H1 (cell line): Measurements from ENCODE around the gene EXOSC10. TPM values are rescaled to one million over a fixed set of nuclear protein-coding genes. Genes with fewer than 3 reads are reported as not detected.

Experiments used
- ASH2L ChIP-seq: fragments of 200-600, 300-600 bp; sonication (generic); IDR thresholded peaks from one replicate; pipeline ENCODE4 v1.7.1; 2017; ENCODE audit warnings: low read length
- ATF2 ChIP-seq: IDR thresholded peaks from 2 replicates; pipeline ENCODE4 v1.6.1; 2012; ENCODE audit warnings: low read length, inconsistent platforms
- CBX5 ChIP-seq: fragments of 300-800, 300-1000 bp; sonication (generic); IDR thresholded peaks from 2 replicates; pipeline ENCODE4 v1.7.1; 2016; ENCODE audit warnings: antibody characterized with exemption, low read length, low read depth
- CHD7 ChIP-seq: fragments of 300-600 bp; sonication (generic); IDR thresholded peaks from 2 replicates; pipeline ENCODE4 v1.7.1; 2012; ENCODE audit warnings: low read length, moderate library complexity, mild to moderate bottlenecking, inconsistent platforms; ENCODE audit not compliant: insufficient replicate concordance
- CREB1 ChIP-seq: IDR thresholded peaks from 2 replicates; pipeline ENCODE4 v1.6.1; 2012; ENCODE audit warnings: inconsistent platforms
- FOSL1 ChIP-seq: IDR thresholded peaks from 2 replicates; pipeline ENCODE4 v1.6.1; 2011; ENCODE audit warnings: mild to moderate bottlenecking, low read depth, low read length, moderate library complexity; ENCODE audit not compliant: insufficient read depth
- PHF8 ChIP-seq: fragments of 200-600 bp; sonication (generic); conservative IDR thresholded peaks from 2 replicates; pipeline ENCODE4 v1.7.1; 2012; ENCODE audit warnings: low read depth, mild to moderate bottlenecking, inconsistent platforms, low read length, moderate library complexity
- SIX5 ChIP-seq: IDR thresholded peaks from 2 replicates; pipeline ENCODE4 v1.6.1; 2011; ENCODE audit warnings: mild to moderate bottlenecking, low read depth, low read length
- YY1 ChIP-seq: IDR thresholded peaks from 2 replicates; pipeline ENCODE4 v1.6.1; 2011; ENCODE audit warnings: low read depth, mild to moderate bottlenecking, low read length
- ZNF274 ChIP-seq: IDR thresholded peaks from 2 replicates; pipeline ENCODE4 v1.7.0; 2012; ENCODE audit warnings: low read length, borderline replicate concordance; ENCODE audit errors: extremely low read depth
- polyA plus RNA-seq, 7 experiments: library from polyadenylated mRNA; depleted of rRNA in 3 of 7; stranded (reverse) in 5 of 7; unstranded in 2 of 7; fragments of >200 nt in 5 of 7; fragments of 200-250 nt in 2 of 7; gene quantifications; 1 replicate in 5 of 7; 2 replicates in 1 of 7; 4 replicates in 1 of 7; pipeline versions ENCODE4 v1.2.1 to v1.2.3, GENCODE V29; 2011 to 2013; ENCODE audit warnings: missing spikeins in 2 of 7, mixed read lengths in 2 of 7
- total RNA-seq: library from RNA; stranded (reverse); fragmentation: NEBNext Ultra II Directional; extraction: Animal tissue kit (Norgen Biotek cat#: 25700); gene quantifications from 2 replicates; pipeline ENCODE4 v1.2.1, GENCODE V29; 2021

The EXOSC10 gene
- total and polyA plus RNA-seq, 2 of the 8 experiments (the other 6 are each of a cell fraction or from before 2014, with no cell fraction given) = 57.9 to 86.1 TPM

GRCh38 chr1:11037740-11038182, 61.9 kb downstream of the EXOSC10 start (continued):
- TF ChIP-seq CHD7 (no peak), ZNF274 (no peak), ASH2L (no peak), ATF2 (no peak), SIX5 (no peak), YY1 (peak; percentile 73; the same call in 1 of the 2 replicates), CBX5 (no peak), CREB1 (no peak), PHF8 (no peak), FOSL1 (no peak)
